CD4-positive, alpha-beta T cell treated with Interleukin-21 for 1 hour (primary cell): ENCODE data around the gene ACVR1.

Experiments used
- DNase-seq: peaks from one replicate; pipeline ENCODE4 v3.0.0-alpha.2; 2020

The ACVR1 gene

DNA sequence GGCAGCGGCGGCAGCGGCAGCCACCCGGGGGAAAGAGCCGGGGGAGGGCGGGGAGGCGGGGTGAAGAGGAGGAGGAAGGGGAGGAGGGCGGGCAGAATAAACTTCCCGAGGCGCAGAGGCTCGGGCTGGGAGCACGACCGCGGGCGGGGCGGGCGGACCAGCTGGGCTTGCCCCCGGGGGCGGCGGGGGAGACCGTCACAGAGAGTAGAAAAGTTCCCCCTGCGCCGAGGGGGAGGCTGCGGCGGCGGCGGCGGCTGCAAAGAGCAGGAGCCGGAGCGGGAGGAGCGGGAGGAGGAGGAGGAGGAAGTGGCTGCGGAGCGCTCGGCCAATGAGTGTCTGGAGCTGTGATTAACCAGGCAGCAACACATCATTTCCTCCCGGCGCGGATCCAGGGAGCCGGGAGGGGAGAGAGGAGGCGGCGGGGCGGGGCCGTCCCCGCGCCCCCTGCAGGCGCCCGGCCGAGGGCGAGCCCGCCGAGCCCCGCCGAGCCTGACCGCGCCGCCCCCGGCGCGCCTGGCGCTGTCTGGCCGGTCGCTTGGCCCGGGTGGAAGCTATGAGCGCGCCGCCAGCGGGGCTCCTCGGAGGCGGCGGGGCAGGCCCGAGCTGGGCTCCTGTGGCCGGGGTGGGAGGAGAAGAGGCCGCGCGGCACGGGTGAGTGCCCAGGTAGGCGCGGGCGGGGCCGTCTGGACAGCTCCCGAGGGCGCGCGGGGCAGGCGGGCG is at the start of gene ACVR1:
TSS of gene ACVR1 (minus strand) at position 265 of the 720 bp plus-strand sequence. CDS start 76,837 bp downstream, outside the sequence.
- peak; percentile 87 for DNase-seq

DNA sequence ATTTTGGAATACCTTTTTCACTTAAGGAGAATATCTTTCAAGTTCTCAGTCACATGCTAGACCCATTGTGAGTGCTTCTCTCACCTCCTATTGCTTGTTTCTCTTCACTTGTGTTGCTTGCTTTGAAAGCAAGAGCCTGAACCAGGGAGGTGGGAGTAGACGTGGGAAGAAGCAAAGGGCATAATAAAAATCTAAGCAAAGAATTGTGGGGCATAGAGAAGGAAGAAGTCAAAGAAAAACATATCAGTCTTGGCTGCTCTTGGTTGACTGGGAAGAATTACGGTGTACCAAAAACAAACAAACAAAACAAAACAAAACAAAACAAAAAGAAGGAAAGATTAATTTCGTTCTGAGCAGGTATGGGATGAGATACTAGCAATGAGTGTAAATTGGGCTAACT is 48.9 kb upstream of the ACVR1 start:
- DNase-seq: no peak

DNA sequence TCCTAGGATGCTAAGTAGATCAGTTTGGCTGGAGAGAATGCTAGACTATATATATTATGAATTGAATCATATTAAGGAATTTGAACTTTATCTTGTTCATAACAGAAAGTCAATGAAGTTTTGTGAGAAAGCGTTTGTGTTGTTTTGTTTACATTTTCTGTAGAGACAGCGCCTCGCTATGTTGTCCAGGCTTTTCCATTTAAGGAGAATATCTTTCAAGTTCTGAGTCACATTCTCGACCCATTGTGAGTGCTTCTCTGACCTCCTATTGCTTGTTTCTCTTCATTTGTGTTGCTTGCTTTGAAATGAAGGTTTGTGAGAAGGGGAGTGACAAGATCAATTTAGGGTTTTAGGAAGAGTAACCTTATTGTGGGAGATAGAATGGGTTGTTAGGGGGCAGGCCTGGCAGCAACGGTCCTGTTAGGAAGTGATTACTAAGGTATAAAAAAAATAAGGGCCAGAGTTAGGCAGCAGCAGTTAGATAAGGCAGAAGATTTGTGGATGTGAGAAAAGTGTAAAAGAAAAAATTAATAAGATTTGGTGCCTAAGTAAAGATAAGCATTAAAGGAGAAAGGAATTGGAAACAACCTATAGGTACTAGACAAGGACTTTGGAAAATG is 47.6 kb upstream of the ACVR1 start:
- no peak for DNase-seq

DNA sequence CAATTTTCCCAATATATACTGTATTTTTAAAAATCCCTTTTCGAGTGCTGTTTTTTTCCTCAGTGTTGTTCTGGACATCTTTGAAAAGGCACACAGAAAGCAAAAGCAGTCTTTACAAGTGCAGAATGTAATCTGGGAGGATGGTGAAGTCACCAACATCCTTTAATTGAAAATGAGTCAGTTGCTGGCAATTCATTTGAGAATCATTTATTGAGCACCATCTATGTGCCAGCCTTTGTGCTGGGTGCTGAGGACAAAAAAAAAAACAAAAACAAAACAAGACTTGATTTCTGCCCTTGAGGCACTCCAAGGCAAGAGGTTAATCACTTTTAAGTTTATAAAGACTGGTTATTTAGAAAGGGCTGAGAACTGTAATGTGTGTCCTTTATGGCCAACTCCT is 46.7 kb upstream of the ACVR1 start:
- DNase-seq: no peak

DNA sequence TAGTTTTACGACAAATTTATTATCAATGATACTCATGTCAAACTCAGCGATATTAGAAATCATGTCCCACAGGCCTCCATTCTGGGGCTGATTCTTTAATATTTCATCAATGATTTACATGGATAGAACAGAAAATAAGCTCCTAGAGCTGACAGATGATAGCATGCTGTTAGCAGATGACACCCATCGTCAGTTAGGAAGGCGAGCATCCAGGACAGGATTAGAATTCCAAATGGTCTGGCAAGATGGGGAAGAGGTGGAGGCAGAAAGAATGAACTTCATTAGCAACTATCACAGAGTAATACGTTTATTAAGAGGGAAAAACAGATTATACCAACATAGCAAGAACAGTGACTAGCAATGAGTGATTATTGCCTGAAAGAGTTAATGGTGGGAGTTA is 46.2 kb upstream of the ACVR1 start:
- DNase-seq: no peak

DNA sequence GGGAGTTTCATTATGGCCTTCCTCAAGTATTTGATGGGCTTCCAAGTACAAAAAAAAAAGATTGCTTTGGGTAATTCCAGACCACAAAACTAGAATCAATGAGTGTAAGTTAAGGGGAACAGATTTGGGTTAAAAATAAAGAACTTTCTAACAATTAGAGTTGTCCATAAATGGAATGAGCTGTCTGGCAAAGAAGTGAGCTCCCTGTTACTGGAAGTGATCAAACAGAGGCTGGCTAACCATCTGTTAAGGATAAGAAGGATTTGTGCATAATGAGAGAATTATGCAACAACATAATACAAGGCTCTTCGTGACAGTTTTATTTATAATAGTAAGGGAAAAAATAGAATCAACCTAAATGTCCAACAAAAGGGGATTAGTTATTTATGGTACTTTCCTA is 44.6 kb upstream of the ACVR1 start:
- DNase-seq: no peak

DNA sequence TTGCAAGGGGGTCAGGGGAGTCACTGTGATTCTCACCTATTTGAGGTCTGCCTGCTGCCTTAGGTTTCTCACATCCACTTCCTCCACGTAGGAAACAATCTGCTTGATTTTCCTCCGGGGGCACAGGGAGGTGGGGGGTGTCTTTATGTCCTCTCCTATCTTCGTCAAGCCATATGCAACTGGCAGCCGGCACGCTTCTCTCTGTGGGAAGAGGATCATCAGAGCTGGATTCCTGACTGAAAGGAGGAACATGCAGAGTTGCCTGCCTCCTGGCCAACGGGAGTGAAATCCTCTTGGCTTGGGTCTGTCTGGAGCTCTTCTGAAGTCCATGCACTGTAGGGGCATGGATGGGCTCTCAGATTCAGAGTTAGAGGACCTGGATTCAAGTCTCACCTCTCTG is 43.1 kb upstream of the ACVR1 start:
- no peak for DNase-seq

DNA sequence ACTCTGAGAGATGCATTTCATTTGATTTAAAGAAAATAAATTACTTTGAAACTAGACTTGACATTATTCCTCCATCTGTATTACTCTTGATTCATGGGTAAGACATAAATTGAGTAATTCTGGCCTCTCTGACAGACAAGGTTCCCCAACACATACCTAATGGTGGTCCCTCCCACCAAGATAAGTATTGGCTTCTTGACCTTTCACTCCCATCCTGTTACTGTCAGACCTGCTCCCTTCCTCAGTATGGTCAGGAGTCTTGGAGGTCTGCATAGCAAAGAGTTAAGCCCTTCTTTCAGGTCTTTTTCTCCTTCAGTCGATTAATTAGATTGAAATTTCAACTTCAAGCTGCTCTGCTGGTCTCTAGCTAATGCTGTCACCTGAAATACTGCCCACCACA is 42.2 kb upstream of the ACVR1 start:
- DNase-seq: no peak

DNA sequence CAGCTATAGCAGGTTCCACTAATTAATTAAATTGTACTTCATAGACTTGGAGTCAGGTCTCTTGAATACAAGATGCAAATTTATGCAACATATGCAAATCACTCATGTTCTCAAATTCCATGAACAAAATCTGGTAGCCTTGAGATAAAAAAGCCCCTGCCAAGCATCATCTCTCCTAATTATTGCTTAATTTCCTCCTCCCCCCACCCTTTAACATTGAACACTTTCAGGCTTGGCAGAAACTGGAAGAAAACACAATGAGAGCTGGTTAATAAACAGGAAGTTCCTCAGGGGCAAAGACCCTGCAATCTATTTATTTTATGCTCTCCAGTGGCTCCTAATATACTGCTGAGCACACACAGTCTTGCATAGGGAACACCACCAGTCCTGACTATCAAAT is 35.6 kb upstream of the ACVR1 start:
- no peak for DNase-seq

DNA sequence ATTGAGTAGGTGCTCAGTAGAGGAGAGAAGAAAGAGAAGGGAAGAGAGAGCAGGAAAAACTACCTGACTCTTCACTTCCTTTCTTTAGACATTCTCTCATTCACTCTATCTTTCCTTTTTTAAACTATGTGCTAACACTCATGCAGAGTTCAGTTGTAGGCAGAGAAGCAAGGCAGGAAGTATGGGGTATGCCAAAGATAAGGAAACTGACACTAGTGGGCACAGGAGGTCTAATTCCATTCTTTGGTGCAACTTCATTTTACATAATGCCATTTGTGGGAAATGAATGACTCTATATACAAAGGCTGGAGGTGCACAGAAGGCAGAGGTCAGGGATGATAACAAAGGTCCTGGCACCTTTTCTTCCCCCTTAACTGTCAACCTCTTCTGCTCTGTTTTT is 35.1 kb upstream of the ACVR1 start:
- no peak for DNase-seq

DNA sequence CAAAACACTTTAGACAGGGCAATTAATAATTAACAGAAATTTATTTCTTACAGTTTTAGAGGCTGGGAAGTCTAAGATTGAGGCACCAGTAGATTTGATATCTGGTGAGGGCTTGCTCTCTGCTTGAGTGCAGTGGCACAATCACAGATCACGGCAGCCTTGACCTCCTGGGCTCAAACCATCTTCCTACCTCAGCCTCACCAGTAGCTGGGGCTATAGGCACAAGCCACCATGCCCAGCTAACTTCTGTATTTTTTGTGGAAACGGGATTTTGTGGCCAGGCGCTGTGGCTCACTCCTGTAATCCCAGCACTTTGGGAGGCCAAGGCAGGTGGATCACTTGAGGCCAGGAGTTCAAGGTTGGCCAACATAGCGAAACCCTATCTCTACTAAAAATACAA is 29.0 kb upstream of the ACVR1 start:
- no peak for DNase-seq

DNA sequence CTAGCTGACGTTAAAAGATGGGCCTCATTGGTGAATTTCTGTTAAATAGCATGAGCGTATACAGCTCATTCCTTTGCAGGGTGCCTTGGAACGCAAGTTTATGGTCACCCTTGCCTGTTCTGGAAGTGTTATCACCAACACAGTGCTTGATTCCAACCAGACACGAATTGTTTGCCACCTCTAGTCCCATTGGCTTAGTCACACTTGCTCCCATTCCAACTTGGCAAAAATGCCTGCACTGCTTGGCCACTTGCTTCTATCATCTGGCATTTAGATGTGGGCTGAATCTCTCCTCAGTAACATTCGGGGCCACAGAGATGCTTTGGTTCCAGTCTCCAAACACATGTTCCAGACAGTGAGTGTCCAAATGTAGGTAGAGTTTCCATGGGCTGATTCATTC is 27.5 kb upstream of the ACVR1 start:
- DNase-seq: no peak

DNA sequence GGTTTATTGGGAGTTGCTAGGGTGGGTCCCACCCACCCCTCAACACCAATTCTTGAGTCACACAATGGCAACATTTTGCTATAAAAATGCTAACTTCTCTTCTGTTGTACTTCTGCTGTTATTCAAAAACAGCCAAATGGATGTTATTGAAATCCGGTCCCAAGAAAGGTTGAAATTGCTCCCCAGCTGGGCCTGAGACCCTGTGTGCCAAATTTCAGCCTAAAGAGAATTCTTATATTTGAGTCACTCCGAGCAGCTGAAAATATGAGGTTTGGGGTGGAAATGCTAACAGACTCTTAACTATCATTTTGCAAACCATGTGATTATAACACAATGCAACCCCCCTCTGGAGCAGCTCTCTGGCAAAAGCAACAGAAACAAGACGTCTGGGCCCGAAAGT is 27.0 kb upstream of the ACVR1 start:
- DNase-seq: no peak

DNA sequence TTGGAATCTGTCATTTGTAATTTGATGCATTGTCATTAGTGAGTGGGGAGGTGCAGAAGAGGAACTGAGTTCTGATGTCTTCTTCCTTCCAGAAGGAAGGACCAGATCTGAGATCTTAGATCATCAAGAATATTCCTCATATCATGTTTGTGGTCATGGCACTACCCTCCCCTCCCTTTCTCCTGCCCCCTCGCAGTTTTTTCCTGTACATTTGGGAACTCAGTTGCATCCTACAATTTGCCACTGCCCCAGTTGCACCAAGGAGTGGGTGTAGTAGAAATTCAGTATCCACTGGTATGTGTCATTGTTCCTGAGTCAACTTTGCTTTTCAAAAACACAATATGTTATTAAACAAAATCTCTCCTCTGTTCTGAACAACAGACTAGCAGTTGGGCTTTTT is 26.6 kb upstream of the ACVR1 start:
- DNase-seq: no peak

DNA sequence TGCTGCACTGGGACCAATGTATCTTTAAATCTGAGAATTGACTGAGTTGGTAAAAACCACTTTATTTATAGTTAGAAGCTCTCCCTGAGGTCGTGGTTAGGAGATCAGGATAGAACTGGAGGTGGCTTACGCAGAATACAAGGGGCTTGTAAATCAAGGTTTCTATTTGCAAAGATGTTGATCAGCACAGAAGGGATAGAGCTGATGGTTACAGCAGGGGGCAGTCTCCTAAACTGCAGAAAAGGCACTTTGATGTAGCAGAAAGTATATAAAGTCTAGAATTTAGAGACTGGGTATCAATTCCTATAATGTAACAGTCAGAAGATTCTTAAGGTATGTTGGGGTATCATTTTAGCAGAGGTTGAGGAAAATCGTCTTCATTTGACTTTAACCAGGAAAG is 25.2 kb upstream of the ACVR1 start:
- DNase-seq: peak; percentile 30

DNA sequence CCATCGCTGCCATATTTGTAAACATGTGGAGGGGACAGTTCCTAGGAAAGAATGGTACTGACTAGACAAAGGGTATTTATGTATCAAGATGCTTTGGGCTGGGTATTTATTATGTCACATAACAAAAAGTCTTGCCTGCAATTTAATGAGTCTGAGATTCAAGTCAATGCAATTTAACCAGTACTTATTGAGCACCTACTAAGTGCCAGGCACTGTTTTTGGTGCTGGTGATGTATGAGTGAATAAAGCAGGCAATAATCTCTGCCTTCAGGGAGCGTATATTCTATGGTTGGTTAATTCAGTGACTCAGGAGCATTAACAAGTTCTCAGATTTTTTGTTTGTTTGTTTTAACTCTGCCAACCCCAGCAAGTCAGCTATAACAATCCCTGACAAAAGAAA is 24.6 kb upstream of the ACVR1 start:
- no peak for DNase-seq

DNA sequence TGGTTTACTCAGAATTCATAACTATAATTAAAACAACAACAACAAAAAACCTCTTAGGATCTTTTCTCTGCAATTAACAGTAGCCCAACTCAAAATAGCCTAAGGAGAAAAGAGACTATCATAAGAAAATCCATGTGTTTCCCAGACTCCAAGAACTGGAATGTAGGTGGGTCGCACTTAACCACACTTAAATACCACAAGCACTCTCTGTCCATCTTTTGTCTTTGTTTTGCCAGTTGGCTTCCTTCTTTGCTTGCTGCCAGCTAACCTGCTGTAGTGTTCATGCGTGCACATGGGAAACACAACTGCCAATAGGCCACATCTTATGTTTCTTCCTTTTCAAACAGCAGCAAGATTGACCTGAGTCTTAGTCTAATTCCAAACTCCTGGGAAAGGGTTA is 24.1 kb upstream of the ACVR1 start:
- peak; percentile 20 for DNase-seq

DNA sequence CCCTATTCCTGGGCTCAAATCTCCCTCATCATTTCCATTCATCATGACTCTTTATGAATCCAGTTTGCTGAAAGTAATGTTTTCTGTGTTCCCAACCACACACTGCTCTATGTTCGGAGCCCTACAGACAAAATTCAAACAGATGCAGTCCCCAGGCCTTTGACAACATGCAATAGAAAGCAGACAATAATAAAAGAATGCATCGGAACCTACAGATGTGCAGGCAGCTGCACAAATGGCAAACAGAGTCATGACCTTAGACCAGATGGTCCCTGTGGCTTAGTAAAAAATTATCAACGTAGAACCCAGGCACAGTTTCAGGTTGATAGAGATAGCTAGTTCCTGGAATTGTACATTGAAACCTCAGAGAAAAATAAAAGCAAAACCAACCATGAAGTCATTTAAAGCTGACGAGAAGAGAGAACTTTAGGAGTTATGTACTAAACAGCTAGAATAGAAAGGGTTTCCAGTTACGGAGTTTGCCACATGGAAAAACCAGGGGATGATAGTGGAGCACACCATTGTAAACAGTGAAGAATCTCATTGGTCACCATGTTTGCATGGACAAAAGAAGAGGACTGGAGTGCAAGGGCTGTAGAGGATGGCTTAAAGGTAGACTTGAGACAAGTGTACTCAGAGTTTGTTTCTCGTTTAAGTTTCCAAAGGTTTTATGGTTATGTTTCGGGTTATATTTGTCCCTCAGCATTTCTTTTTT is 23.2 kb upstream of the ACVR1 start:
- peak; percentile 47 for DNase-seq

DNA sequence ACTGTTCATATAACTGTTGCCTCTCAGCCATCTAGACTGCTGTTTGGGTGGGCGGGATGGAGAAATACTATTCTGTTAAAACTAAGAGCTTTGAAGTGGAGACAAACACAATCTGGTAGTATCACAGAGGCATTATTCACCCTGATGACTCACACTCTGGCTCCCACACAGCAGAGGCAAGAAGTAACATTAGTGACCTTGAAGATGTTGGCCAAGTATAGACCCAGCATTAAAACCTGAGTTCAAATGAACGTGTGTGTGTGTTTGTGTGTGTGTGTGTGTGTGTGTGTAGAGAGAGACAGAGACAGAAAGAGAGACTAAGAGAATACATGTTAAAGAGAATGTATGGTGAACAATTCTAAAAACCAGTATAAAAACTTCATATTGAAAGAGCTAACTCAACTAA is 22.5 kb upstream of the ACVR1 start:
- peak; percentile 55 for DNase-seq

DNA sequence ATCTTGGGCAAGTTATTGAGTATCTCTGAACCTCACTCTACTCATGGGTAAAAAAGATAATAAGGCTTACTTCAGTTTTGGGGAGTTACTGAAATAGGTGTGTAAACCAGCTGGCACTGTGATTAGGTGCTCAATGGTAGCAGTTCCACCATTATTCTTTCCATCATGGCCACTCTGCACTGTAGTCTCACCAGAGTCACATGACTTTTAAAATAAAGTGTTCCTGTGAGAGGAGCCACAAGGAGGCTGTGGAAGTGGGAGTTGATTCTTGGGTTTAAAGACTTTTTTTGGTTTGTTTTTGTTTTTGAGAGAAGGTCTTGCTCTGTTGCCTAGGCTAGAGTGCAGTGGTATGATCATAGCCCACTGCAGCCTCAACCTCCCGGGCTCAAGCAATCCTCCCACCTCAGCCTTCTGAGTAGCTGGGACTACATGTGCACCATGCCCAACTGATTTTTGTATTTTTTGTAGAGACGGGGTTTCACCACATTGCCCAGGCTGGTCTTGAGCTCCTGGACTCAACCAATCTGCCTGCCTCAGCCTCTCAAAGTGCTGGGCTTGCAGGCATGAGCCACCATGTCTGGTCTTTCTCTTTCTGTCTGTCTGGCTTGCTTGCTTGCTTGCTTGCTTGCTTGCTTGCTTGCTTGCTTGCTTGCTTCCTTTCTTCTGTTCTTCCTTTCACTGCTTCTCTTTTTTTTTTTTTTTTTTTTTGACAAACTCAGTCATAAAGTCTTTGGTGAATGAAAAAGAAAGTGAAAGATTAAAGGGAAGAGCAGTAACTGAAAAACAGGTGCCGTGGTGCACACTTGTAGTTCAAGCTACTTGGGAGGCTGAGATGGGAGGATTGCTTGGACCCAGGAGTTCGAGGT is 21.2 kb upstream of the ACVR1 start:
- DNase-seq: peak; percentile 58

DNA sequence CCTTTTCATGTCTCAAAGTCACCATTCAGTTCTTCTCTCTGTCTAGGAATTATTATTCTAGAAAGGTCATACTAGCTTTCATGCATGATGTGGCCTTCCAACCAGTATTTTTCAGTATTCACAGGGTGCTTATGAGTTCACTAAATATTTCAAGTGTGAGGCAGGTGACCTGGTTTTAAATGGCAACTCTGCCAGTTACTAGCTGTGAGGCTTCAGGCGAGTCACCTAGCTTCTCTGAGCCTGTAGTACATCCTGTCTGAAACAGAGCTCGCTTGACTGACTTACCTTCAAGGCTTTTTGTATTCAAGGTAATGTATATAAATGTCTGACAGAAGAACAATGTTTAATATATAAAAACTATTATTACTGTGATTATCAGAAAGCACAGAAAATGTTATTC is 19.4 kb upstream of the ACVR1 start:
- DNase-seq: peak; percentile 33

DNA sequence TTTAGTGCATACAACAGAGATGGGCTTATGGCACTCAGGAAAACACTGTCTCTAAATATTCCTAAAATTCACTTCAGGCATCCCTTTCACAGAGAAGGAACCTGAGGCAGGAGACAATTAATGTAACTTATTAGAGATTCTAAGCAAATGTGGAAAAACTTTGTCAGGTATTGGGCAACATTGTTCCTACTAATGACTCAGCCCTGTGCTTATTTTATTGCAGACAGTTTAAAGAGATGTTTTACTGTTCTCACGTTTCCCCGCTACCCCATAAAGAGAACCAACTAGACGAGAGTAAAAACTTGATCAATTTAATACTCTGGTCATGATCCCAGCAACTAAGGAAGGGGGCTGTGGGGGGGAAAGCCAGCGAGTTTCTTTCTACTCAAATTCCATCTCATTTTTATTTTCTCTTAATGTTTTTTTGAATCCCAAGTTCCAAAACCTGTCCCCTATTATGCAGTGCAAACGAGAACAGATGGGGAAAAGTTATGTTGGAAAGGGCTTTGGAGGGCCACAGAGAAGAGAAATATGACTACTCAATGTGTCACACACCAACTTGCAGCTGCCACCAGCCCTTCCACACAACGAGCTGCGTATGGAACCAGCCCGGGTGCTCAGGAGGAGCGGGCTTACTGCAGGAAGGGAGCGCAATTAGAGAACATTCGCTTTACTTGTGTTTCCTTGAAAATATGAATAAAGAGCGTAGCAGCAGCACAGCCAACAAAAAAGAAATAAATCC is 18.7 kb upstream of the ACVR1 start:
- DNase-seq: no peak

DNA sequence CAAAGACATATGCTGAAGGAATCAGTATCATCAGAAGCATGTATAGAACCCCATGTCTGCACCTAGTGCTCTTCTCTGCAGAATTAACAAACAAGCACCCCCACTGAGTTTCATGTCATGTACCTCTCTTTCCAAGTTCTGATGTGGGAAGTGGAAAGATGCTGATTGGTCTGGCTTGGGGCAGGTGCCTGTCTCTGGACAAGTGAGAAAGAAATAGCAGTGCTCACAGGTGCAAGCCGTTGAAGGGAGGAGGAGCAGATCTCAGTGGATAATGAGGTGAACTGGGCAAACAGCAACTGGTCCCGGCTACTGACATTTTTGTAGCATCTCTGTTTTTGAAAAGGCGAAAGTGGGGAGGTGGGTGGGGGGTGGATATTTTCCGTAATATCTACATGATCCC is 17.5 kb upstream of the ACVR1 start:
- no peak for DNase-seq
